Right lobe of liver (tissue), 4 donors: ENCODE measurements around the gene OR7A5.

Source experiments
- POLR2A ChIP-seq: fragments of 450-650 bp; IDR thresholded peaks from one replicate; pipeline ENCODE4 v1.6.1; 2017; ENCODE audit warnings: antibody characterized with exemption, mild to moderate bottlenecking
- TF ChIP-seq, protein P1 (sequence below), 4 donors: fragments of 200-600 bp in 3 of 4; fragments of 450-650 bp in 1 of 4; IDR thresholded peaks; one replicate each; pipeline versions ENCODE4 v1.5.1 to v1.8.0; 2016 to 2022; ENCODE audit warnings: antibody characterized with exemption in 4 of 4, mild to moderate bottlenecking in 2 of 4
- donor health status: DM: no; HTN: no; CAD: no.
- donor health status: DM: no; HTN: no; CAD: no.
- donor health status: DM: no; HTN: yes; CAD: no.

- TF ChIP-seq, protein P1, sequence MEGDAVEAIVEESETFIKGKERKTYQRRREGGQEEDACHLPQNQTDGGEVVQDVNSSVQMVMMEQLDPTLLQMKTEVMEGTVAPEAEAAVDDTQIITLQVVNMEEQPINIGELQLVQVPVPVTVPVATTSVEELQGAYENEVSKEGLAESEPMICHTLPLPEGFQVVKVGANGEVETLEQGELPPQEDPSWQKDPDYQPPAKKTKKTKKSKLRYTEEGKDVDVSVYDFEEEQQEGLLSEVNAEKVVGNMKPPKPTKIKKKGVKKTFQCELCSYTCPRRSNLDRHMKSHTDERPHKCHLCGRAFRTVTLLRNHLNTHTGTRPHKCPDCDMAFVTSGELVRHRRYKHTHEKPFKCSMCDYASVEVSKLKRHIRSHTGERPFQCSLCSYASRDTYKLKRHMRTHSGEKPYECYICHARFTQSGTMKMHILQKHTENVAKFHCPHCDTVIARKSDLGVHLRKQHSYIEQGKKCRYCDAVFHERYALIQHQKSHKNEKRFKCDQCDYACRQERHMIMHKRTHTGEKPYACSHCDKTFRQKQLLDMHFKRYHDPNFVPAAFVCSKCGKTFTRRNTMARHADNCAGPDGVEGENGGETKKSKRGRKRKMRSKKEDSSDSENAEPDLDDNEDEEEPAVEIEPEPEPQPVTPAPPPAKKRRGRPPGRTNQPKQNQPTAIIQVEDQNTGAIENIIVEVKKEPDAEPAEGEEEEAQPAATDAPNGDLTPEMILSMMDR (IDR thresholded peaks at IDR 0.05), result no peak
- no peak for TF ChIP-seq POLR2A
Measured at GRCh38 chr19:14809272-14810057, 25.5 kb downstream of the OR7A5 start.
